GM06990 (cell line): ENCODE measurements around the gene RPL5.

Experiments
- DNase-seq: peaks from one replicate; pipeline ENCODE4 v3.0.0-alpha.2; 2011; ENCODE audit not compliant: insufficient read length; ENCODE audit errors: extremely low read depth
- H3K27me3 ChIP-seq: replicated peaks from 2 replicates; pipeline ENCODE4 v1.6.0; 2011; ENCODE audit warnings: low read length; ENCODE audit not compliant: control insufficient read depth, insufficient read depth
- H3K36me3 ChIP-seq: 2 replicates; pipeline ENCODE4 v1.5.1; 2011; ENCODE audit warnings: low read length; ENCODE audit not compliant: control insufficient read depth, insufficient read depth
- H3K4me3 ChIP-seq: replicated peaks from 2 replicates; pipeline ENCODE4 v1.5.1; 2011; ENCODE audit warnings: low read depth, mild to moderate bottlenecking, control low read depth, low read length
- CTCF ChIP-seq: IDR thresholded peaks from 2 replicates; pipeline ENCODE4 v1.5.1; 2011; ENCODE audit warnings: low read length, control low read depth, mild to moderate bottlenecking, inconsistent platforms; ENCODE audit not compliant: insufficient read depth, poor library complexity, severe bottlenecking

Gene RPL5

GRCh38 chr1:92843429-92844352 lies 11.9 kb downstream of the RPL5 start:
- no peak for TF ChIP-seq CTCF
- no peaks in the 10 kb centered on the region for H3K27me3 ChIP-seq
- peaks cover 19% of the 10 kb centered on the region for H3K36me3 ChIP-seq
- H3K4me3 ChIP-seq, result no peak overlapping the region
- no peak for DNase-seq

GRCh38 chr1:92844439-92844838 lies 12.6 kb downstream of the RPL5 start:
- Histone ChIP-seq H3K36me3 (peaks cover 17% of the 10 kb centered on the region), H3K4me3 (no peak overlapping the region), H3K27me3 (no peaks in the 10 kb centered on the region)
- DNase-seq, result no peak
- TF ChIP-seq CTCF, result no peak

DNA sequence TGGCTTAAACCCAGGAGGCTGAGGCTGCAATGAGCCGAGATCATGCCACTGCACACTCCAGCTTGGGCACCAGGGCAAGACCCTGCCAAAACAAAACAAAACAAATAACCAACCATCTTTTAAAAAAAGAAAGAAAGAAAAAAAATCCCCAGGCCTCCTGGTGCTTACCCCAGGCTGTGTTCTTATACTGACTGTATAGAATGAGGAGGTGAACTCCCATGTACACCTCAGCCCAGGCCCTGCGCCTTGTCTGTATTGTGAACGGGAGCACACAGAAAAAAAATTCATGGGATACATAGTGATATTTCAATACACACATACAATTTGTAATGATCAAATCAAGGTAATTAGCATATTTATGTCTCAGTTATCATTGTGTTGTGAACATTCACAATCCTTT lies 14.1 kb downstream of the RPL5 start:
- H3K36me3 ChIP-seq, result peaks cover 10% of the 10 kb centered on the region
- no peak for DNase-seq

GRCh38 chr1:92848201-92848600 lies 16.4 kb downstream of the RPL5 start:
- no peak overlapping the region for H3K4me3 ChIP-seq
- no peaks in the 10 kb centered on the region for H3K27me3 ChIP-seq
- TF ChIP-seq CTCF, result no peak
- no peak for DNase-seq
- H3K36me3 ChIP-seq, result peaks cover 7% of the 10 kb centered on the region

More for the DNA sequence above, 14.1 kb downstream of the RPL5 start:
- H3K27me3 ChIP-seq, result no peaks in the 10 kb centered on the region
- no peak for TF ChIP-seq CTCF
- no peak overlapping the region for H3K4me3 ChIP-seq

GRCh38 chr1:92850019-92850418 lies 18.2 kb downstream of the RPL5 start:
- peaks cover 3% of the 10 kb centered on the region for H3K36me3 ChIP-seq
- no peak for TF ChIP-seq CTCF
- H3K27me3 ChIP-seq, result no peaks in the 10 kb centered on the region
- DNase-seq, result no peak
- H3K4me3 ChIP-seq, result no peak overlapping the region
